ENCODE measurements around the gene SYTL1. TPM values are rescaled to one million over a fixed set of nuclear protein-coding genes. Genes with fewer than 3 reads are reported as not detected.
A peak's percentile ranks its signal among the peaks of the same experiment; 100 is the strongest.

SYTL1 gene
- total RNA-seq, 1 donor from 2014 or later = 25.7 TPM

DNA sequence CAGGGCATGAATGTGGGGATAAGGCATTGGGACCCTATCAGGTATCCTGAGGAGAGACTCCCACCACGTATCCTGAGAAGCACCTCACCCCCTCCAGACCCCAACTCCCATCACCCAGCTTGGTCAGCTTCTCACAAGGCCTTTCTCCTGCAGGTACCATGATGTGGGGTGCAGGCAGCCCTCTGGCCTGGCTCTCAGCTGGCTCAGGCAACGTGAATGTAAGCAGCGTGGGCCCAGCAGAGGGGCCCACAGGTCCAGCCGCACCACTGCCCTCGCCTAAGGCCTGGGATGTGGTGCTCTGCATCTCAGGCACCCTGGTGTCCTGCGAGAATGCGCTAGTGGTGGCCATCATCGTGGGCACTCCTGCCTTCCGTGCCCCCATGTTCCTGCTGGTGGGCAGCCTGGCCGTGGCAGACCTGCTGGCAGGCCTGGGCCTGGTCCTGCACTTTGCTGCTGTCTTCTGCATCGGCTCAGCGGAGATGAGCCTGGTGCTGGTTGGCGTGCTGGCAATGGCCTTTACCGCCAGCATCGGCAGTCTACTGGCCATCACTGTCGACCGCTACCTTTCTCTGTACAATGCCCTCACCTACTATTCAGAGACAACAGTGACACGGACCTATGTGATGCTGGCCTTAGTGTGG, 51.9 kb downstream of the SYTL1 start:
- H3K4me3 Mint-ChIP-seq (ENCODE audit: low read depth) = peak overlapping the region; percentile 82
- no peak overlapping the region for H3K27ac Mint-ChIP-seq
- H3K9me3 Mint-ChIP-seq = no peaks in the 10 kb centered on the region
- H3K4me1 Mint-ChIP-seq (ENCODE audit: low read depth) = peaks cover 10% of the 10 kb centered on the region
- DNase-seq (ENCODE audit: low spot score) = no peak
- peaks cover 3% of the 10 kb centered on the region for H3K27me3 Mint-ChIP-seq (ENCODE audit: low read depth)
- intact Hi-C loops (cut with micrococcal nuclease) = loop anchor here (2.0 to 10.0 kb wide), 2 partner anchors 61 to 271 kb away; no protein-coding TSS in a partner anchor
- H3K36me3 Mint-ChIP-seq (ENCODE audit: low read depth) = no peaks in the 10 kb centered on the region

DNA sequence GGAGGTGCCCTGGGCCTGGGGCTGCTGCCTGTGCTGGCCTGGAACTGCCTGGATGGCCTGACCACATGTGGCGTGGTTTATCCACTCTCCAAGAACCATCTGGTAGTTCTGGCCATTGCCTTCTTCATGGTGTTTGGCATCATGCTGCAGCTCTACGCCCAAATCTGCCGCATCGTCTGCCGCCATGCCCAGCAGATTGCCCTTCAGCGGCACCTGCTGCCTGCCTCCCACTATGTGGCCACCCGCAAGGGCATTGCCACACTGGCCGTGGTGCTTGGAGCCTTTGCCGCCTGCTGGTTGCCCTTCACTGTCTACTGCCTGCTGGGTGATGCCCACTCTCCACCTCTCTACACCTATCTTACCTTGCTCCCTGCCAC, 52.4 kb downstream of the SYTL1 start:
- H3K27me3 Mint-ChIP-seq (ENCODE audit: low read depth) = peaks cover 3% of the 10 kb centered on the region
- H3K4me3 Mint-ChIP-seq (ENCODE audit: low read depth) = peak overlapping the region; percentile 52
- H3K9me3 Mint-ChIP-seq = no peaks in the 10 kb centered on the region
- no peak overlapping the region for H3K27ac Mint-ChIP-seq
- H3K4me1 Mint-ChIP-seq (ENCODE audit: low read depth) = peaks cover 10% of the 10 kb centered on the region
- no peak for DNase-seq (ENCODE audit: low spot score)
- no peaks in the 10 kb centered on the region for H3K36me3 Mint-ChIP-seq (ENCODE audit: low read depth)
- intact Hi-C loops (cut with micrococcal nuclease) = loop anchor here (2.0 to 10.0 kb wide), 2 partner anchors 61 to 271 kb away; no protein-coding TSS in a partner anchor

DNA sequence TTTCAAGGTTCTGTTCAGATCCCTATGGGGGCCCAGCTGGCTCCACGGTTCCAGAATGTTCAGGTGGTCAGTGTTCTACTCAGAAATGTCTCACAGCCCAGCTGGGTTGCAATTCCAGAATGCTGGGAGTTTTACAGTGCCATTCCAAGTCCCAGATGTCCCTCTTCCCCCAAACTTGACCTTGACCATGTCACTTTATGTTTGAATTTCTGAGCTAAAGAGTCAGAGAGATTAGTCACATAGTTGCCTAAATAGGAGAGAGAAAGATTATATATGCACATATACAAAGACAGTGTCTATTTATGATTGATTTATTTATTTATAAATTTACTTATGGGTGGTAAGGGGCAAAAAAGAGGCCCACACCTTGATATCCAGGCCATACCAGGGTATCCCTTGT, 53.1 kb downstream of the SYTL1 start:
- Mint-ChIP-seq H3K9me3 (no peaks in the 10 kb centered on the region), H3K27me3 (ENCODE audit: low read depth) (peaks cover 3% of the 10 kb centered on the region), H3K4me1 (ENCODE audit: low read depth) (peaks cover 10% of the 10 kb centered on the region), H3K36me3 (ENCODE audit: low read depth) (no peaks in the 10 kb centered on the region), H3K4me3 (ENCODE audit: low read depth) (no peak overlapping the region), H3K27ac (no peak overlapping the region)
- no peak for DNase-seq (ENCODE audit: low spot score)
- intact Hi-C loops (cut with micrococcal nuclease) = loop anchor here (2.0 to 10.0 kb wide), 2 partner anchors 62 to 270 kb away; no protein-coding TSS in a partner anchor

DNA sequence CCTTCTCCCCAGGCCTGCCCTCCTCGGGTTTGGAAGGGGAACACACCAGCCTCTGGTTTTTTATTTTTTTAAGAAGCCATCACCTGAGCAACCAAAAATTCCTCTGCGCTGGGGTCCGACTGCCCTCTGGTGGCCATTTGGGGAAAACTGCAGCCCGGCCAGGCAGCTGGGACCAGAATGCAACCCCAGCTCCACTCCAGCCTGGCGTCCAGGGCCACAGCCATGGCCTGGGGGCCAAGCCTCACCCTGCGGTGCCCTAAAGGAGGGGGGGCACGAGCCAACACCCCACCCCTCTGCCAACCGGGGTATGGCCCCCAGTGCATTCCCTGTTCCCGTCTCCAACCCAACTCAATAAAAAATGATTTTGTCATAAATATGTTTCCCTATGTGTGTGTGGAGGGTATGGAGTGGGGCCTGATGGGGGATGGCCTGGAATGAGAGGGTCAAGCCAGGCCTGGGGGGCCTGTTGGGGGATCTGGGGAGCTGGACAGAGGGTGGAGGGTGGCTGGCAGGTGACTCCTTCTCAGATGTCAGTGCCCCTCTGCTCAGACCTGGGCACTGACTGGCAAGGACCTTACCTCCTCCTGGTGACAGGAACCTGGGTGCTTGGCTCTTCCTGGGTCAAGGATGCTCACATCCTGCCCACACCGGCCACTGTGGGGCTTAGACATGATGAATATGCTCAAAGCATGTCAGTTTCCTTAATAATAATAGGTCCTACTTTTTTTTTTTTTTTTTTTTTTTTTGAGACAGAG, 53.8 kb downstream of the SYTL1 start:
- H3K9me3 Mint-ChIP-seq = no peaks in the 10 kb centered on the region
- intact Hi-C loops (cut with micrococcal nuclease) = loop anchor here (2.0 to 10.0 kb wide), 2 partner anchors 63 to 269 kb away; no protein-coding TSS in a partner anchor
- no peak overlapping the region for H3K4me3 Mint-ChIP-seq (ENCODE audit: low read depth)
- no peak overlapping the region for H3K27ac Mint-ChIP-seq
- H3K4me1 Mint-ChIP-seq (ENCODE audit: low read depth) = peaks cover 10% of the 10 kb centered on the region
- peaks cover 3% of the 10 kb centered on the region for H3K27me3 Mint-ChIP-seq (ENCODE audit: low read depth)
- peak; percentile 78 for DNase-seq (ENCODE audit: low spot score)
- H3K36me3 Mint-ChIP-seq (ENCODE audit: low read depth) = no peaks in the 10 kb centered on the region

DNA sequence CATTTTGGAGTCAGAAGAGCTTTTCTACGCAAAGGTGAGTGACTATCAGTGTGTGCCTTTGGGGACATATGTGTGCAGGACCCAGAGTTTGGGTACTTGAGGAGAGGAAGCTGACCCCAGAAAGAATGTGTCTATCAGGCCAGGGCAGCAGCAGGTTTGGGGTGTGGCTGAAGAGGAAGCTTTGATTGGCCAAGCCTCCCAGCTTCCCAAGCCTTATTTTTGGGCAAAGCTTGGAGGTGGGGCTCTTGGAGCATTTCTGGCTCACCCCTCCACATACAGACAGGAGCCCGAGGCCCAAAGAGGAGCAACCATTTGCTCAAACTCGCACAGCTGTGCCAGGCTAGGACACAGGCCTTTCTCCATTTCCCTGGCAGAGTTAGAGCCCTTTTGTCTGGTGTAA, 55.3 kb downstream of the SYTL1 start:
- peaks cover 6% of the 10 kb centered on the region for H3K4me1 Mint-ChIP-seq (ENCODE audit: low read depth)
- intact Hi-C loops (cut with micrococcal nuclease) = loop anchor here (10.0 kb wide), 1 partner anchor 268 kb away; no protein-coding TSS in a partner anchor
- H3K27ac Mint-ChIP-seq = no peak overlapping the region
- no peaks in the 10 kb centered on the region for H3K36me3 Mint-ChIP-seq (ENCODE audit: low read depth)
- no peak overlapping the region for H3K4me3 Mint-ChIP-seq (ENCODE audit: low read depth)
- H3K27me3 Mint-ChIP-seq (ENCODE audit: low read depth) = peaks cover under 1% of the 10 kb centered on the region
- no peaks in the 10 kb centered on the region for H3K9me3 Mint-ChIP-seq
- DNase-seq (ENCODE audit: low spot score) = no peak

DNA sequence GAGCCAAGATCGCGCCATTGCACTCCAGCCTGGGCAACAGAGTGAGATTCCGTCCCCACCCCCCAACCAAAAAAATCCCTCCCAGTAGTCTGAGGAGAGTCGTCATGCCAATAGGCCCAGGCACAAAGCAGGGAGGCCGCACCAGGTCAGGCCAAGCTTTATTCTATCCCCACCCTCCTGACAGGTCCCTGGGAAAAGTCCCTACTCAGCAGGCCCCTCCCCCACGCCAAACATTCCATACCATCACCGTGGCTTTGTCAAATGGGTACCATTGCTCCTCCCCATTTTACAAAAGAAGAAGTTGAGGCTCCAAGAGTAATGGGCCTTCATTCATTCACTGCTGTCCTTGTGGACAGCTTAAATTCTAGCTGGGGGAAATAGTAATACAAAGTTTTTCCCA, 55.9 kb downstream of the SYTL1 start:
- Mint-ChIP-seq H3K27me3 (ENCODE audit: low read depth) (no peaks in the 10 kb centered on the region), H3K27ac (no peak overlapping the region), H3K4me3 (ENCODE audit: low read depth) (no peak overlapping the region), H3K4me1 (ENCODE audit: low read depth) (peaks cover 5% of the 10 kb centered on the region), H3K36me3 (ENCODE audit: low read depth) (no peaks in the 10 kb centered on the region), H3K9me3 (no peaks in the 10 kb centered on the region)
- no peak for DNase-seq (ENCODE audit: low spot score)
- intact Hi-C loops (cut with micrococcal nuclease) = loop anchor here (10.0 kb wide), 1 partner anchor 267 kb away; no protein-coding TSS in a partner anchor

DNA sequence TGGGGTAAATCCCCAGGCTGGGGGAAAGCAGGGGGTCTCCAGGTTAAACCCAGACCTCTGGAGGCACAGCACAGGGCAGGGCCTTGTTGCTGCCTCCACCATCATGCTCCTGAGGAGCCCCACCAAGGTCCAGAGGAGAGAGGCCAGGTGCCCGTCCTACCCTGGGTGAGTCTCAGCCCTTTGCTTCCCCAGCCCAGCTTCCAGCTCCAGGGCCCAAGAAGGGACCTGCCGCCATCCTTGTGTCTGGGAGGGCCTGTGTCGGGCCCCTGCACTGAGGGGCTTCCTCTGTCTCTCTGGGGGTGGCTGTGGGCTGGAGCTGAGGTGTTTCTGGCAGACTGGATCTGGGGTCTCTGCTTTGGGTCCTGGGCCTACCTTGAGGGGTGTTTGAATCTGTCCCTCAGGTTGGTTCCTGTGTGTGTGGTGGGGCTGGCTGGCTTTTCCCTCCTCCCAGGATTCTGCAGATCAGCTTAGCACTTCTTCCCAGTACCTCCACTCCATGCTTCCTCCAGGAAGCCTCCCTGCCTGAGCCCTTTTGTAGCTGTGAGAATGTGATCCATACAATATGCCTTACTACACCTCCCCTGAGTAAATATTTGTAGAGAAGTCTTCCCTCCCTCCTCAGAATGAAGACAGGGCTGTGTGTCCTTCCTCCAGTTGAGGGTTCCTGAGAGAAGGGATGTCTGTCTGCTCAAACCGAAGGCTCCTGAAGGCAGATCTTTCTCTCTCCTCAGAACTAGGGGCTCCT, 56.8 kb downstream of the SYTL1 start:
- H3K9me3 Mint-ChIP-seq = no peaks in the 10 kb centered on the region
- no peak overlapping the region for H3K27ac Mint-ChIP-seq
- H3K4me3 Mint-ChIP-seq (ENCODE audit: low read depth) = no peak overlapping the region
- intact Hi-C loops (cut with micrococcal nuclease) = loop anchor here (10.0 kb wide), 1 partner anchor 266 kb away; no protein-coding TSS in a partner anchor
- no peaks in the 10 kb centered on the region for H3K36me3 Mint-ChIP-seq (ENCODE audit: low read depth)
- no peaks in the 10 kb centered on the region for H3K27me3 Mint-ChIP-seq (ENCODE audit: low read depth)
- DNase-seq (ENCODE audit: low spot score) = no peak
- peaks cover 7% of the 10 kb centered on the region for H3K4me1 Mint-ChIP-seq (ENCODE audit: low read depth)

DNA sequence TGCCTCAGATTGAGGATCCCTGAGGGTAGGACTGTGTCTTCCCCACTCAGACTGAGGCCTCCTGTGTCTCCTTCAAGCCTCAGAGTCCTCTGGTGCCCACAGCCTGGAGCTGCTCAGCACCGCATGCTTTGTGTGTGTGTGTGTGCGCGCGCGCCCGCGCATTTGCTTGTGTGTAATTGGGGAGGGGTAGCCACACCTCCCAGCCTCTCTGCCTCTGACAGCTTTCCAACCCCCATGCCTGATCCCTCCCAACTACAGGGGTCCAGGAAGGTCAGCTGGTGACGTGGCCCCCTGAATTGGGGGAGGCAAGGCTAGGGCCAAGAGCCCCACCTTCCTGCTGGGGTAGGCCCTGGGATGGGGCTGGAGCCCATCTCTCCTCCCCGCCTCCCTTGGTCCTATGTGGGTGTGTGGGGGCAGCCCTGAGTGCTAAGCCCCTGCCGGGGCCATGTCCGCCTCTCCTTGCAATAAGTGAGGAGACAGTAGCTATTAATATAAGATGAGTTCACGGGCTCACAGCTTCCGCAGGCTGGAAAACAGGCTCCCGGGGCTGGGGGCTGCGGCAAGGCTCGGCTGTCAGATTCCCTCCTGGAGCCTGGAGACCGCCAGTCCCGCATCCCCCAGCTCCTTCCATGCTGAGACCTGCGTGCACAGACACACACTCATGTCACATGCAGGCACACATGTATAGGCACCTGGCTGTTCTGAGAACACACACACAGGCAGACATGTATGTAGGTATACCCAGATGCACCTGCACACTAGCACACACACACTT, 57.6 kb downstream of the SYTL1 start:
- peaks cover 4% of the 10 kb centered on the region for H3K36me3 Mint-ChIP-seq (ENCODE audit: low read depth)
- no peak overlapping the region for H3K27ac Mint-ChIP-seq
- intact Hi-C loops (cut with micrococcal nuclease) = loop anchor here (10.0 kb wide), 1 partner anchor 265 kb away; no protein-coding TSS in a partner anchor

DNA sequence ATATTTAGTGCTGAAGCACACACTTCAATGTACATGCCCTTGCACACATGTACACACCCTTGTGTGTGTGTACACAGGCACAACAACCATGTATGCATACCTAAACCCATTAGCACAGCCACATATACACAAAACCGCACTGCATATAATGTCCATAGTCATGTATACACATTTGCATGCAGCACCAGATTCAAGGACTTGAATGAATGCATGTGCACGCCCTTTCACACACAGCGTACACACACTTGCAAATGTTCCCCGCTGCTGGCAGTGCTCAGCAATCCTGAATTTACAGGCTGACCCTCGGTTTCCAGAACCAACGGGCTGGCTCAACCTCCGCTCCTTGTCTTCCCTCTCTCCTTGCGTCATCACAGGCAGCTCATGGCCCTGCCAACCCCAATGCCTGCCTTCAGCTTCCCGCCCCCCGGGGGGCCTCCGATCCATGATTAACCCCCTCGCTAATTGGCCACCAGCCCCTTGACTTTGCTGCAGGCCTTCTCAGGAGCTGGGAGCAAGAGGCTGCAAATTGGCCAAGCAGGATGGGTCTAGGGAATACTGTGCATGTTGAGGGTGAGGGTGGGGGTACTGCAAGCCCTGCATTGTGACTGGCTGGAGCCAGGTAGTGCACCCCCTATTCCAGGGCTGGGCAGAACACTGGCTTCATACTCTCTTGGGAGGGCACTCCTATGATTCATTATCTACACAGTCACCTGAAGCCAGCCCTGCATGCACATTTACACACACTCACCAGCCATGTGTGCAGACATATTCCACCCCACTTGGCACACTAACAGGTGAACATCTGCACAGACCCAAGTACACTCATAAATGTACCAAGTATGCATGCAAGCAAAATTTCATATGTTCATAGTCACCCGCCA, 58.5 kb downstream of the SYTL1 start:
- intact Hi-C loops (cut with micrococcal nuclease) = no loop called here

More for the DNA sequence above, 57.6 kb downstream of the SYTL1 start:
- Mint-ChIP-seq H3K4me1 (ENCODE audit: low read depth) (peaks cover 12% of the 10 kb centered on the region), H3K9me3 (no peaks in the 10 kb centered on the region), H3K27me3 (ENCODE audit: low read depth) (no peaks in the 10 kb centered on the region), H3K4me3 (ENCODE audit: low read depth) (no peak overlapping the region)
- DNase-seq (ENCODE audit: low spot score) = no peak

DNA sequence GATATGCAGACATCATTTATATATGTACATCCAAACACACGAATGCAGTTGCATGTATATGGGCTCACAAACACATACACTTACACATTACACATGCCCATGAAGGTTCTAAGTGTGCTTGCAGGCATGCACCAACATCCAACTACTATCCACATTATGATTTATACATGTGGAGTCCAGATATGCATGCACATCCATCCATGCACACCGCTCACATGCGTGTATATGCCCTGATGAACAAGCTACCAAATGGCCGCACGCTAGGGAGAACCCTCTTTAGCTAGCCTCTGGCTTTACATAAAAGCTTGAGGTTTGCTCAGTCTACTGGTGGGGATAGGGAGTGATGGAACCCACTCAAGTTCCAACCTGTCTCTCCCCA, 59.1 kb downstream of the SYTL1 start:
- no peak overlapping the region for H3K4me3 Mint-ChIP-seq (ENCODE audit: low read depth)
- H3K36me3 Mint-ChIP-seq (ENCODE audit: low read depth) = peaks cover 4% of the 10 kb centered on the region
- no peak for DNase-seq (ENCODE audit: low spot score)
- H3K27me3 Mint-ChIP-seq (ENCODE audit: low read depth) = no peaks in the 10 kb centered on the region
- no peak overlapping the region for H3K27ac Mint-ChIP-seq
- no peaks in the 10 kb centered on the region for H3K9me3 Mint-ChIP-seq
- intact Hi-C loops (cut with micrococcal nuclease) = no loop called here
- H3K4me1 Mint-ChIP-seq (ENCODE audit: low read depth) = peaks cover 11% of the 10 kb centered on the region

More for the DNA sequence above, 58.5 kb downstream of the SYTL1 start:
- H3K27ac Mint-ChIP-seq = no peak overlapping the region
- no peaks in the 10 kb centered on the region for H3K27me3 Mint-ChIP-seq (ENCODE audit: low read depth)
- no peak overlapping the region for H3K4me3 Mint-ChIP-seq (ENCODE audit: low read depth)
- peaks cover 4% of the 10 kb centered on the region for H3K36me3 Mint-ChIP-seq (ENCODE audit: low read depth)
- no peak for DNase-seq (ENCODE audit: low spot score)
- H3K4me1 Mint-ChIP-seq (ENCODE audit: low read depth) = peaks cover 11% of the 10 kb centered on the region
- H3K9me3 Mint-ChIP-seq = no peaks in the 10 kb centered on the region

DNA sequence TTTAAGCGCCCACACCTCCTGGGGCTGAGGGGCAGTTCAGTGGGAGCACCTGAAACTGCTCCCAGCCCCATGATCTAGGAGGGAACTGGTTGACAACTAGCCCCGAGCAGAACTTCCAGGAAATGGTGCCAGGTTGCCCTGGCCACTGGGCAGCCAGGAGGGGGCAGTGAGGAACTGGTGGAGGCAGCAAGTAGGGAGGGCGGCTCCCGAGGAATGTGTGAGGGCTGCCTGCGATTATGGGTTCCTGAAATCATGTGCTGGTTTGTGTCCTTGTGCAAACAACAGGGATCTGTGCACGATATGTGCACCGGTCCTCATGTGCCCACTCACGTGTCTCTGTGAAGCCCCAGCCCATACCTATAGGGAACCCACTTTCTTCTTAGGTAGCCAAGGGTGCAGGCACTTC, 60.5 kb downstream of the SYTL1 start:
- Mint-ChIP-seq H3K36me3 (ENCODE audit: low read depth) (peaks cover 9% of the 10 kb centered on the region), H3K4me3 (ENCODE audit: low read depth) (no peak overlapping the region), H3K27me3 (ENCODE audit: low read depth) (no peaks in the 10 kb centered on the region), H3K4me1 (ENCODE audit: low read depth) (peaks cover 11% of the 10 kb centered on the region), H3K27ac (no peak overlapping the region), H3K9me3 (no peaks in the 10 kb centered on the region)
- no peak for DNase-seq (ENCODE audit: low spot score)
- intact Hi-C loops (cut with micrococcal nuclease) = no loop called here

Data from activated T-helper 2 cell treated with anti-CD3 and anti-CD28 coated beads, Interferon-gamma antibody, Interleukin-2, Interleukin-4, amounts not matched to agents 10 μg/mL and 5 μg/mL and 100 μg/mL, durations not matched to agents 14 hours and 24 hours and 36 hours (primary cell).